A673 (cell line): ENCODE measurements around the gene TNS3. TPM values are rescaled to one million over a fixed set of nuclear protein-coding genes. Genes with fewer than 3 reads are reported as not detected.

Experiments
- BruUV-seq: library from RNA; stranded (reverse); fragments of 400-500 nt; replicated peaks from 2 replicates; lab custom pipeline; 2021; lab: Mats Ljungman, UMichigan
- CTCF ChIA-PET: fragments of 300-600 bp; sonication (Branson Sonifier 250); formaldehyde crosslinking; loops from one replicate; lab custom pipeline; 2022; ENCODE audit warnings: antibody characterized with exemption; lab: Charles Lee
- POLR2A ChIA-PET: fragments of 300-600 bp; sonication (Branson Sonifier 250); formaldehyde crosslinking; loops from one replicate; lab custom pipeline; 2022; ENCODE audit warnings: antibody characterized with exemption; ENCODE audit not compliant: low non-redundant PET; lab: Charles Lee
- DNase-seq: peaks from one replicate; pipeline ENCODE4 v3.0.0-alpha.2; 2015; ENCODE audit warnings: low spot score
- H3K27ac ChIP-seq: fragments of 200-600 bp; sonication (generic); 2 replicates; pipeline ENCODE4 v1.5.1; 2016; ENCODE audit warnings: mixed run types, low read depth, mild to moderate bottlenecking, mixed read lengths, antibody characterized with exemption, low read length; ENCODE audit not compliant: poor library complexity, severe bottlenecking
- H3K27me3 ChIP-seq: fragments of 200-600 bp; sonication (generic); replicated peaks from 2 replicates; pipeline ENCODE4 v1.6.1; 2017; ENCODE audit warnings: mixed run types, low read depth, mild to moderate bottlenecking, mixed read lengths, antibody characterized with exemption, low read length; ENCODE audit not compliant: insufficient read depth, poor library complexity
- H3K36me3 ChIP-seq: fragments of 200-600 bp; sonication (generic); 2 replicates; pipeline ENCODE4 v1.6.1; 2016; ENCODE audit warnings: mixed run types, mild to moderate bottlenecking, mixed read lengths, antibody characterized with exemption, low read length; ENCODE audit not compliant: insufficient read depth, poor library complexity, severe bottlenecking
- H3K4me1 ChIP-seq: fragments of 200-600 bp; sonication (generic); 2 replicates; pipeline ENCODE4 v1.6.1; 2017; ENCODE audit warnings: mixed run types, mild to moderate bottlenecking, mixed read lengths, antibody characterized with exemption, low read length; ENCODE audit not compliant: insufficient read depth, poor library complexity, severe bottlenecking
- H3K4me3 ChIP-seq: fragments of 200-600 bp; sonication (generic); 2 replicates; pipeline ENCODE4 v1.5.1; 2016; ENCODE audit warnings: low read depth, mixed run types, mild to moderate bottlenecking, mixed read lengths, low read length; ENCODE audit not compliant: poor library complexity, severe bottlenecking
- H3K9me3 ChIP-seq: fragments of 200-600 bp; sonication (generic); 2 replicates; pipeline ENCODE4 v1.6.1; 2016; ENCODE audit warnings: mixed run types, low read depth, mild to moderate bottlenecking, mixed read lengths, antibody characterized with exemption, low read length; ENCODE audit not compliant: poor library complexity, severe bottlenecking
- EZH2 ChIP-seq: fragments of 200-600 bp; sonication (generic); IDR thresholded peaks from 2 replicates; pipeline ENCODE4 v1.6.1; 2017; ENCODE audit warnings: borderline replicate concordance, low read depth, mild to moderate bottlenecking, mixed read lengths, antibody characterized with exemption, low read length; ENCODE audit not compliant: poor library complexity, severe bottlenecking
- intact Hi-C: fragments of 100-400 bp; cut with micrococcal nuclease; formaldehyde crosslinking; loops from one replicate; pipeline ENCODE4 v1.10.0; 2022; ENCODE audit not compliant: unreplicated experiment
- total RNA-seq: library from RNA; stranded (reverse); gene quantifications from 2 replicates; pipeline ENCODE4 v1.2.3, GENCODE V29; 2021
- TF ChIP-seq, protein P1 (sequence below): fragments of 300-800, 200-600 bp; sonication (generic); conservative IDR thresholded peaks from 2 replicates; pipeline ENCODE4 v1.5.1; 2017; ENCODE audit warnings: low read depth, mild to moderate bottlenecking, antibody characterized with exemption, low read length, moderate library complexity, mixed read lengths

The TNS3 gene
- total RNA-seq, 1 experiment from 2014 or later, result not detected

DNA sequence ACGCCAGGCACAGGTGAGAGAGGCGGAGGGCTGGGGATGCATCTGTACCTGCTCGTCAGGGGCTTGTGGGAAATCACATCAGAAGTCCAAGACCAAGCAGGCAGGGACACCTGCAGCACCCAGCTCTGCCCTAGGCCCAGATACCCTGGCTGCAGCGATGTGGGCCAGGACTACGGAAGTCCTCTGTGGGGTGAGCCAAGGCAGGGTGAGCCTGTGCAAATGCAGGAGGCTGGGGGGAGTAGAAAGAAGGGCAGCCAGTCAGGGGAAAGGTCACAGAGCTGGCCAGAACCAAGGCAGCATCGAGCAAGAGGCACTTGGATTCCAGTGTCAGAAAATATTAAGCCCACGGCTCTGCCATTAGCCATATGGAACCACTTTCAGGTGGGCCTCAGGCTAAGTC lies 85.2 kb downstream of the TNS3 start:
- ChIA-PET CTCF (no interaction called here), POLR2A (no interaction called here)
- no peak overlapping the region for H3K4me3 ChIP-seq
- no peak for DNase-seq
- H3K9me3 ChIP-seq, result no peaks in the 10 kb centered on the region
- no peaks in the 10 kb centered on the region for H3K27me3 ChIP-seq
- no peaks in the 10 kb centered on the region for H3K4me1 ChIP-seq
- intact Hi-C loops, result no loop called here
- no peak for TF ChIP-seq EZH2
- TF ChIP-seq, protein P1, sequence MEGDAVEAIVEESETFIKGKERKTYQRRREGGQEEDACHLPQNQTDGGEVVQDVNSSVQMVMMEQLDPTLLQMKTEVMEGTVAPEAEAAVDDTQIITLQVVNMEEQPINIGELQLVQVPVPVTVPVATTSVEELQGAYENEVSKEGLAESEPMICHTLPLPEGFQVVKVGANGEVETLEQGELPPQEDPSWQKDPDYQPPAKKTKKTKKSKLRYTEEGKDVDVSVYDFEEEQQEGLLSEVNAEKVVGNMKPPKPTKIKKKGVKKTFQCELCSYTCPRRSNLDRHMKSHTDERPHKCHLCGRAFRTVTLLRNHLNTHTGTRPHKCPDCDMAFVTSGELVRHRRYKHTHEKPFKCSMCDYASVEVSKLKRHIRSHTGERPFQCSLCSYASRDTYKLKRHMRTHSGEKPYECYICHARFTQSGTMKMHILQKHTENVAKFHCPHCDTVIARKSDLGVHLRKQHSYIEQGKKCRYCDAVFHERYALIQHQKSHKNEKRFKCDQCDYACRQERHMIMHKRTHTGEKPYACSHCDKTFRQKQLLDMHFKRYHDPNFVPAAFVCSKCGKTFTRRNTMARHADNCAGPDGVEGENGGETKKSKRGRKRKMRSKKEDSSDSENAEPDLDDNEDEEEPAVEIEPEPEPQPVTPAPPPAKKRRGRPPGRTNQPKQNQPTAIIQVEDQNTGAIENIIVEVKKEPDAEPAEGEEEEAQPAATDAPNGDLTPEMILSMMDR, result no peak
- BruUV-seq, result no TSS peak
- no peak overlapping the region for H3K27ac ChIP-seq
- H3K36me3 ChIP-seq, result no peaks in the 10 kb centered on the region

DNA sequence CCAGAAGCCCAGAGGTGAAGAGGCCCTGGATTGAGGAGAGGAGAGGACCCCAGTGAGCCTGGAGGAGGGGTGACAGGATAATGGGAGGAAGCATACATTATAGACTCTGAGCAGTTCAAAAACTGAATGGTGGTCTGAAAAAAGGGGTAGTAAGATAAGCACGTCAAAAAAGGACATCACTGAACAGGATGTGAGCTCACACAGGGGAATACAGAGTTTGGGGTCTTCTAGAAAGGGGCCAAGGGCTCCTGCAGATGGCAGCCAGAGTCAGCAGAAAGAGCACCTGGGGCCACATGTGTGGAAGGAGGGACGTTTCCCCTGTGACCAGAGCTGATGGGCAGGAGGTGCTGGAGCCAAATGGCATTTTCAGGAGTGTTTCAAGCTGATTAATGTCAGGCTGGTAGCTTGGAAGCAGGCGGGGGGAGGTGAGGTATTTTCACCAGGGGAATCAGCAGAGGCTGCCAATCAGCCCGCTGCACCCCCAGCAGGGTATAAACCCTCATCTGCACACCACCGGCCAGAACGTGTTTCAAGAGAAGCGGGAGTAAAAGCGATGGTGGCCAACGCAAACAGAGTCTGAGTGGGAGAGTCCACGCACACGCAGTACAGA lies 85.8 kb downstream of the TNS3 start:
- Histone ChIP-seq H3K9me3 (no peaks in the 10 kb centered on the region), H3K36me3 (no peaks in the 10 kb centered on the region), H3K4me3 (no peak overlapping the region), H3K27me3 (no peaks in the 10 kb centered on the region), H3K27ac (no peak overlapping the region), H3K4me1 (no peaks in the 10 kb centered on the region)
- BruUV-seq, result no TSS peak
- DNase-seq, result no peak
- intact Hi-C loops, result no loop called here
- ChIA-PET CTCF (no interaction called here), POLR2A (no interaction called here)
- TF ChIP-seq EZH2, result no peak
- TF ChIP-seq, protein P1, result no peak

DNA sequence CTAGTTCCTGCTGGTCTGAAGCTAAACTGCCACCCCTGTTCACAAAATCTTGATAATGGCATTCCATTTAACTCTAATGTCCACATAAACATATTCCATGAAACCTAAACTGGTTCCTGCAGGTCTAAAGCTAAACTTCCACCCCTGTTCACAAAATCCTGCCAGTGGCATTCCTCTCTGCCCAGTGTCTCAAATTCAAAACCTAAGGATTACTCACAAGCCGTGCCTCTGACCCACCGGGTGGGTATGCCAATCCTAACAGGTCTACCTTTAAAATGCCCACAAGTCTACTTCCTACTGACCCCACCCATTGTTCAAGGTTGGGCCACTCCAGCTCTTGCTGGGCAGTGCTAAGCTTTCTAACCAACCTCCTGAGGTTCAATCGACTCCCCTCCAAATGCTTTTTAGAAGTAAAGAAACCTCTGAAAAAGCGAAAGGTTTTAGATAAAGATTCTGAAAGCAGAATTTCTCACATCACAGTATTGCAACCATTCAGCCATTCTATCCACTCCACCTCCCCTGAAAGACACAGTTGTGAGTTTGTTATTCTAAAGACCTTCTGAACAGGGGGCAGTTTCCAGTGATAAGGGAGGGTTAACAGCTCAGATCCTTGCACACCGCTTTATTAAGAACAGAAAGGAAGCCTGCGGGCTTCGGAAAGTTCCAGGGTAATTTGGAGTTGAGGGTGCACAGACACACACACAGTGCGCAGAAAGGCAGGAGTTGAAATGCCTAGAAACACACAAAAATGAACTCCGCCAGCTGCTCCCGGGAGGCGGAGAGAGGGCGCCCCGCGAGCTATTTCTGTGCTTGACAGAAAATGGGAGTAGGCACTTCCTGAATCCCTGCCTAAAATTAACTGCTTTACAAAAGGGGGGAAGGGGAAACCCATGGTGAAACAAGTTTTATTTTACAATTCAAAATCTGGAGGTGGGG lies 87.7 kb downstream of the TNS3 start:
- DNase-seq, result peak; percentile 27
- H3K27ac ChIP-seq, result no peak overlapping the region
- H3K4me3 ChIP-seq, result no peak overlapping the region
- ChIA-PET CTCF (interaction anchor here (0.7 kb wide), 1 partner anchor 226 kb away, joined by 6 read pairs; no protein-coding TSS in a partner anchor), POLR2A (no interaction called here)
- H3K36me3 ChIP-seq, result no peaks in the 10 kb centered on the region
- no peaks in the 10 kb centered on the region for H3K9me3 ChIP-seq
- no peak for TF ChIP-seq EZH2
- TF ChIP-seq, protein P1, result no peak
- intact Hi-C loops, result no loop called here
- BruUV-seq, result no TSS peak
- no peaks in the 10 kb centered on the region for H3K27me3 ChIP-seq
- H3K4me1 ChIP-seq, result no peaks in the 10 kb centered on the region
